Fibroblast of peridontal ligament (primary cell): ENCODE measurements around the gene SLC25A29.

ENCODE experiments used
- DNase-seq: peaks from one replicate; pipeline ENCODE4 v3.0.0-alpha.2; 2010; ENCODE audit errors: extremely low read depth

The SLC25A29 gene

GRCh38 chr14:100332071-100332639 is 25.9 kb upstream of the SLC25A29 start:
- DNase-seq = no peak

GRCh38 chr14:100330388-100330931 is 24.2 kb upstream of the SLC25A29 start:
- no peak for DNase-seq

GRCh38 chr14:100330007-100330344 is 23.7 kb upstream of the SLC25A29 start:
- DNase-seq = no peak

GRCh38 chr14:100329233-100330006 is 23.2 kb upstream of the SLC25A29 start:
- DNase-seq = no peak

- DNase-seq = no peak
Measured at GRCh38 chr14:100328495-100329163, 22.4 kb upstream of the SLC25A29 start.

- no peak for DNase-seq
Measured at GRCh38 chr14:100327128-100327527, 20.9 kb upstream of the SLC25A29 start.

GRCh38 chr14:100325958-100326357 is 19.7 kb upstream of the SLC25A29 start:
- DNase-seq = no peak

GRCh38 chr14:100325231-100325632 is 19.0 kb upstream of the SLC25A29 start:
- DNase-seq = no peak

- no peak for DNase-seq
Measured at GRCh38 chr14:100323942-100324307, 17.7 kb upstream of the SLC25A29 start.

- no peak for DNase-seq
Measured at GRCh38 chr14:100323121-100323941, 17.1 kb upstream of the SLC25A29 start, which contains the start of gene SLC25A47. Gene SLC25A47, plus strand, starts transcription at chr14:100323339. Its CDS starts 76 bp downstream, at chr14:100323415.

GRCh38 chr14:100322138-100322957 is 16.1 kb upstream of the SLC25A29 start:
- DNase-seq = no peak

- DNase-seq = no peak
Measured at GRCh38 chr14:100321473-100322137, 15.4 kb upstream of the SLC25A29 start.

GRCh38 chr14:100320157-100320856 is 14.1 kb upstream of the SLC25A29 start:
- no peak for DNase-seq

GRCh38 chr14:100317912-100318808 is 11.9 kb upstream of the SLC25A29 start:
- peak; percentile 55 for DNase-seq

GRCh38 chr14:100317389-100317788 is 11.1 kb upstream of the SLC25A29 start:
- no peak for DNase-seq

- no peak for DNase-seq
Measured at GRCh38 chr14:100314724-100315123, 8.5 kb upstream of the SLC25A29 start.

GRCh38 chr14:100313464-100314230 is 7.4 kb upstream of the SLC25A29 start:
- DNase-seq = no peak

- DNase-seq = no peak
Measured at GRCh38 chr14:100312877-100313400, 6.7 kb upstream of the SLC25A29 start.
